ENCODE data around the gene SMG1. TPM values are rescaled to one million over a fixed set of nuclear protein-coding genes. Genes with fewer than 3 reads are reported as not detected.
"Not testable (repeated sequence)": the region's sequence is repeated elsewhere in the genome, so short reads cannot be mapped to it uniquely, and the experiment has no call there.

The SMG1 gene
- total RNA-seq, 2 experiments from 2014 or later: 111 to 147 TPM

DNA sequence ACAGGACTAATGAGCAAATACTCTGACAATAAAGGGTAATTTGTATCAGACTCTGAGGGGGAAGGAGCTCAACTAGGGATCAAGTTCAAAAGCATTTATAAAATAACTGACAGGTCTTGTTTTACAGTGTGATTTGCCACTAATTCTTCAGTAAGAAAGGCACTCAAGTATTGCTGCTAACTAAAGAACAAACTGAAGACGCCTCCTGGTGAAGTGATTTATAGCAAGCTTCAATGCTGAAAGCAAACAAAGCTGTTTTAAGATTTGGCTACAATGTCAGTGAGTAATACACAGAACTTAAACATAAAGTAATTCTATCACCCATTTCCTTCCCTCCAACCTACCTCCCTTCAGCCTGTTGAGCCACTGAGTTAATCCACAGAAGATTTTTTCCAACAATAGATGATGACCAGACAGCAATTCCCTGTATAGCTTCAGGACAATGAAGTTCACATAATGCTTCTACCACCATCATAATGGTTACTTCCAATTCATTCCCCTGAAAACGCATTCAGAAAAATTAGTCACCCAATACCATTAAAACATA is 59.9 kb downstream of the SMG1 start:
- H3K9me3 Mint-ChIP-seq (ENCODE audit: low read depth); H3K27ac Mint-ChIP-seq; DNase-seq; H3K4me3 Mint-ChIP-seq; ATAC-seq; H3K27me3 Mint-ChIP-seq; CTCF ChIA-PET: not testable (repeated sequence)
- peaks cover 38% of the 10 kb centered on the region for H3K36me3 Mint-ChIP-seq
- H3K4me1 Mint-ChIP-seq: peaks cover 12% of the 10 kb centered on the region

DNA sequence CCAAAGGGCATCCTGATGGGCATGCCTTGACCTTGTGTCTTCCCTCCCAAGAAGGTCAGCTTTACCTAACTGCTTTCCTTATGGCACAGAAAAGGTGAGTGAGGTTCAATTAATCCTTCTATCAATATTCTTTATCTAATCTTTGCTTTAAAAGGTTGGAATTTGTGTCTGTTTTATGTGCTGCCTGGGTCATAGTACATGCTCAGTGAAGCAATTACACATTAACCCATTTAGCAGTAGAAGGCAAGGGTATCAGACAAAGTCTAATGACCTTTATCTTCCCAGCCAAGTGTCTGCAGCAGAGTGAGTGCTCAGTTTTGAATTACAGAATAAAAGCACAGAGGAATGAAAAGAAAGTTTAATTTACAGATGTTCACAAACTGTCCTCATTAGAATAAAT is 63.3 kb downstream of the SMG1 start:
- DNase-seq; CTCF ChIA-PET; H3K4me3 Mint-ChIP-seq; ATAC-seq; H3K9me3 Mint-ChIP-seq (ENCODE audit: low read depth); H3K27me3 Mint-ChIP-seq: not testable (repeated sequence)
- H3K27ac Mint-ChIP-seq: peak overlapping the region; percentile 9
- peaks cover 35% of the 10 kb centered on the region for H3K36me3 Mint-ChIP-seq
- H3K4me1 Mint-ChIP-seq: peaks cover 14% of the 10 kb centered on the region

DNA sequence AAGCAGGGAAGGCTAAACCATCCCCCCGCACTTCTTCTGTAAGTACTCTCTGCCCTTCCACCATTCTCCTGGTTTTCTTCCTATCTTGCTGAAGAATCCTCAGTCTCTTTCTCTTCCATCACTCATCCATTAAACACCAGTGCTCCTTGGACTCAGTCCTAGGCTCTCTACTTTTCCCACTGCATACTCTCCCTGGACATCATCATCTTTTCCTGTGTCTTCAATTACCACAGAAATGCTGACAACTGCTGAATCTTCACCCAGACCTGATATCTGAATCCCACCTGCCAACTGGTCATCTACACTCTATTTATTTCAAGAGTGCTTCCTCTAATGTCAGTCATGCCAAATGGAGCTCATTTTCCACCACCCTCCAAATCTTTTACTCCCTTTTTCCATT is 71.0 kb downstream of the SMG1 start:
- Mint-ChIP-seq H3K27me3 (no peaks in the 10 kb centered on the region), H3K4me3 (no peak overlapping the region), H3K9me3 (ENCODE audit: low read depth) (no peaks in the 10 kb centered on the region), H3K27ac (peak overlapping the region; percentile 20), H3K36me3 (peaks cover 53% of the 10 kb centered on the region), H3K4me1 (peaks cover 2% of the 10 kb centered on the region)
- no peak for DNase-seq
- CTCF ChIA-PET: no interaction called here
- no peak for ATAC-seq

DNA sequence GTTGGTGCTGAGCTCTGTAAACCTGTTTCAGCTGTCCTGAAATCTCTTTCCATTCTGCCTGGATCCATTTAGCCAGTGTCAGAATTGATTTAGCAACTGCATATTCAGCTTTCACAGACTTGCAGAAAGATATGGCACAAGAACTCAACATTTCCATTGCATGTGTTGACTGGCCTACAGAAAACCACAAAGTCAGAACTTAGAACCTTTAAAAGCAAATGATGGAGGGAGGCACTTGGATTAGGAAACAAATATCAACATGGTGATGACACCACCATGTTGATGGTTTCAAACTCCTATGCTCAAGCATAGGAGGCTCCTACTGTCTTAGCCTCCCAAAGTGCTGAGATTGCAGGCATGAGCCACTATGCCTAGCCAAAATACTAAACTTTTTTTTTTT is 72.5 kb downstream of the SMG1 start:
- H3K27me3 Mint-ChIP-seq: no peaks in the 10 kb centered on the region
- DNase-seq (no peak), ATAC-seq (peak; percentile 33)
- H3K4me3 Mint-ChIP-seq: no peak overlapping the region
- peak overlapping the region; percentile 33 for H3K27ac Mint-ChIP-seq
- peaks cover 2% of the 10 kb centered on the region for H3K4me1 Mint-ChIP-seq
- H3K36me3 Mint-ChIP-seq: peaks cover 59% of the 10 kb centered on the region
- no peaks in the 10 kb centered on the region for H3K9me3 Mint-ChIP-seq (ENCODE audit: low read depth)
- CTCF ChIA-PET: no interaction called here

DNA sequence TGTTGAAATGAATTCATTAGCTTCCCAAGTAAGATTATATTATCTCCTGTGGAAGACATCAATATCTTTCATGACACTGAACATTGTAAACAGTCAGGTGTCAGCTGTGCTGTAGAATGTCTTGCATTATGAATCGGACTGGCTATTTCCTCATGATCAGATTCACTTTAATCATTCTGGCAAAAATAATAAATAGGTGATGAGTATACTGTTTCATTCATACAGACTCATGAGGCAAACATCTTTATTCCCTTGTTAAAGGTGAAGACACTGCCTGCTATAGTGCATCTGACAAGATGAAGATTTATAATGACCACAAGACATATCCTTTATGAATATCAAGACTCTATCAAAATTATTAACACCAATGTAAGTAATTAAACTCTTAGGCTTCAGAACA is 73.6 kb downstream of the SMG1 start:
- no peaks in the 10 kb centered on the region for H3K27me3 Mint-ChIP-seq
- no peak for DNase-seq
- ATAC-seq: no peak
- H3K4me1 Mint-ChIP-seq: peaks cover 2% of the 10 kb centered on the region
- peaks cover 55% of the 10 kb centered on the region for H3K36me3 Mint-ChIP-seq
- H3K27ac Mint-ChIP-seq: peak overlapping the region; percentile 31
- H3K4me3 Mint-ChIP-seq: no peak overlapping the region
- no peaks in the 10 kb centered on the region for H3K9me3 Mint-ChIP-seq (ENCODE audit: low read depth)
- CTCF ChIA-PET: no interaction called here

DNA sequence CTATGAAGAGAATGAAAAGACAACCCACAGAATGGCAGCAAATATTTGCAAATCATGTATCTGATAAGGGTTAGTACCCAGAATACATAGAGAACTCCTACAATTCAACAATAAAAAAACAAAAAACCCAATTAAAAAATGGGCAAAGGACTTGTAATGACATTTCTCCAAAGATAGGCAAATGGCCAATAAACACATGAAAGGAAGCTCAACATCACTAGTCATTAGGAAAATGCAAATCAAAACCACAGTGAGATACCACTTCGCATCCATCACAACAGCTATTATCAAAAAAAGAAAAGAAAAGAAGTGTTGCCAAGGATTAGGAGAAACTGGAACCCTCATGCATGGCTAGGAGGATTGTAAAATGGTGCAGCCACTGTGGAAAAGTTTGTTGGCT is 79.8 kb downstream of the SMG1 start:
- no peaks in the 10 kb centered on the region for H3K27me3 Mint-ChIP-seq
- DNase-seq (no peak), ATAC-seq (no peak)
- H3K4me1 Mint-ChIP-seq: no peaks in the 10 kb centered on the region
- H3K9me3 Mint-ChIP-seq (ENCODE audit: low read depth): no peaks in the 10 kb centered on the region
- CTCF ChIA-PET: interaction anchor here (1.0 to 1.7 kb wide), 2 partner anchors 13 to 45 kb away, joined by 3 to 5 read pairs; partner anchors contain the start of gene ARL6IP1
- H3K27ac Mint-ChIP-seq: no peak overlapping the region
- H3K4me3 Mint-ChIP-seq: no peak overlapping the region
- H3K36me3 Mint-ChIP-seq: peaks cover 61% of the 10 kb centered on the region

DNA sequence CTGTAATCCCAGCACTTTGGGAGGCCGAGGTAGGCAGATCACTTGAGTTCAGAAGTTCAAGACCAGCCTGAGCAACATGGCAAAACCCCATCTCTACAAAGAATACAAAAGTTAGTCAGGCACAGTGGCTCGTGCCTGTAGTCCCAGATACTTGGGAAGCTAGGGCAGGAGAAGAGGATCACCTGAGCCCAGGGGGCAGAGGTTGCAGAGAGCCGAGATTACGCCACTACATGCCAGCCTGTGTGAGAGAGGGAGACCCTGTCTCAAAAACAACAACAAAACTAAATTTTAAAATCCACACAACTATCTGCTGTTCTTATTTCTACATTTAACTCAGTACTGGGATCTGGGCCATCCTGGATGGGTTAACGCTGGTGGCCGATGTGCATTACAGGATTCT is 83.6 kb downstream of the SMG1 start:
- DNase-seq: no peak
- Mint-ChIP-seq H3K36me3 (peaks cover 69% of the 10 kb centered on the region), H3K9me3 (ENCODE audit: low read depth) (no peaks in the 10 kb centered on the region), H3K4me3 (no peak overlapping the region), H3K27me3 (no peaks in the 10 kb centered on the region), H3K27ac (no peak overlapping the region), H3K4me1 (peaks cover 5% of the 10 kb centered on the region)
- CTCF ChIA-PET: interaction anchor here (1.1 kb wide), 1 partner anchor 41 kb away, joined by 4 read pairs; the partner anchor contains the start of gene ARL6IP1
- ATAC-seq: no peak

DNA sequence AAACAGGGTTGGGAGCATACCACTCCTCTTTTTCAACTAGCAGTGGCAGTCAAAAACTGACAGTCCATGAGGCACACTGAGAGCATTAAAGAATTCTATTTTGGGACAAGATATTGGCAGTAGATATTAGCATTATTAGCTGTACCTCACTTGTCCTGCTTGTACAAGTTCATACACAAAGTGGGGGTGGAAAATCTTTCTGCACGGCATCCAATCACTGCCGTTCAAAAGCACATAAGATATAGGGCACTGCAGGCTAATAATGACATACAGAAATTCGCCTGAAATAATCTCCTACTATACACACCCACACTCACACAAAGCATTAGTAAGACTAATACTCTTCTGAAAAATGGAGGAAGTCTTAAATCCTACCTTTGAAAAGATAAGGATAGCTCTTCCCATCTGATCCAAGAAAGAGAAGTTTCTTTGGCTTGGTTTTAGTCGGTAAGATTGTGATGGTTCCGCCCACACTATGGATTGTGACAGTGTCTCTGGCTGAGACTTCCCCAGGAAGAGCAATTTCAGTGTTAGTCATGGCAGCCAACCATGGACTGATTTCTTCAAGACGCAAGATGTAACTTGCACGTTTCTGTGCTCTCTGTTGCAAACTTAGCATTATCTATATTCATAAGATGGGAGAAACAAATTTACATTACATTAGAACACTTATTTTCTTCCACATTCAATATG is 84.2 kb downstream of the SMG1 start:
- Mint-ChIP-seq H3K4me1 (peaks cover 10% of the 10 kb centered on the region), H3K36me3 (peaks cover 69% of the 10 kb centered on the region), H3K9me3 (ENCODE audit: low read depth) (no peaks in the 10 kb centered on the region), H3K27ac (no peak overlapping the region), H3K4me3 (no peak overlapping the region), H3K27me3 (no peaks in the 10 kb centered on the region)
- DNase-seq: no peak
- no peak for ATAC-seq
- CTCF ChIA-PET: interaction anchor here (1.1 kb wide), 1 partner anchor 41 kb away, joined by 4 read pairs; the partner anchor contains the start of gene ARL6IP1

DNA sequence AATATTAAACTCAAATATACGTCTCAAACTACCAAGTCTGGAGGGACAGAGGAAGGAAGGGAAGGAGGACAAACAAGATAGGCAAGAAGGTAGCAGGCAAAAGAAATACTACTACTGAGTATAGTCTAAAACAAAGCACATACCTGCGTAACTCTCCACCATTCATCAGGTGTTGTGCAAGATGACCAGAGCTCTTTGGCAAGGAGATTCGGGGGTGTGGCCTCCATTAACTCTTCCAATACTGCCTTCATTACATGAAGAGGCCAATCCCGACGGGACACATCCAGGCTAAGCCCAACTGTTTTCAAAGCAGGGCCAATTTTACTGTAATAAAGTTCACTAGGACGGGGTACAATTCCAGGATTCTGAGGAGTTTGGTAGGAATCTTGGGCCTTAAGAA is 86.7 kb downstream of the SMG1 start:
- CTCF ChIA-PET: no interaction called here
- ATAC-seq (no peak), DNase-seq (no peak)
- Mint-ChIP-seq H3K27me3 (no peaks in the 10 kb centered on the region), H3K9me3 (ENCODE audit: low read depth) (no peaks in the 10 kb centered on the region), H3K27ac (no peak overlapping the region), H3K4me1 (peaks cover 14% of the 10 kb centered on the region), H3K4me3 (no peak overlapping the region), H3K36me3 (peaks cover 65% of the 10 kb centered on the region)

DNA sequence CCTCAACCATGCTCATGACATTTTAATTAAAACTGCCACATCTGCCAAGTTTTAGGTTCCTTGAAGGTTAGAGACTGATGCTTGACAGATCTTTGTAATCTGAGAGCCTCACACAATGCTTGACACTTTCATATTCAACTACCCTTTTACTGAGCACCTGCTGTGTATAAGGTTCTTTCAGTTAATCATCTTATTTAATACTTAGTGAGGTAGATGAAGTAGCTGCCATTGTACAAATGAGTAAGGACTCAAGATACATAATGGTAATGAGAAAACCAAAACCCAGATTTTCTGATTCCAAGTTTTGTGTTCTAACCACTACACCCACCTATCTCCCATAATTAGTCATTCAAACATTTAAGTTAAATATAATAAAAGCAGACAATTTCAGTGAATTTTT is 89.5 kb downstream of the SMG1 start:
- Mint-ChIP-seq H3K27me3 (no peaks in the 10 kb centered on the region), H3K27ac (peak overlapping the region; percentile 41), H3K4me3 (no peak overlapping the region), H3K36me3 (peaks cover 66% of the 10 kb centered on the region), H3K4me1 (peaks cover 14% of the 10 kb centered on the region), H3K9me3 (ENCODE audit: low read depth) (no peaks in the 10 kb centered on the region)
- CTCF ChIA-PET: interaction anchor here (1.0 to 2.1 kb wide), 2 partner anchors 13 to 35 kb away, joined by 3 to 6 read pairs; partner anchors contain the start of gene ARL6IP1
- no peak for ATAC-seq
- DNase-seq: no peak

DNA sequence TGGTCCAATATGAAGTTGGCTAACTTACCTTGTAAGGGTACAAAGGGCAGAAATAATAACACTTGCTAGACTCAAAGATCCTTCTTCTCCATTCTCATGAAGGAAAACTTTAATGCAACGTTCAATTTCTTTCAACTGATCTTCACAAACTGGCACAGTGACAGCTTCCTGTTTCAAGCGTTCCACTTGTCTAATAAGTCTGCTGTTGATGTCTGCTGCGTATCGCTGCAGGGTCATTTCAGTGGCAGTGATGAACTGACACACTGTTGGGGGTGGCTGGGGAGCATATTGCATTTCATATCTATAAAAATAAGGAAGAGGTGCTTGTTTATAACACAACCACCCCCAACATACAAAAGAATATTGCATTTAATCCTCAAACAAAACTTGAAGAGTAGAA is 91.3 kb downstream of the SMG1 start:
- Mint-ChIP-seq H3K36me3 (peaks cover 64% of the 10 kb centered on the region), H3K4me3 (no peak overlapping the region), H3K9me3 (ENCODE audit: low read depth) (no peaks in the 10 kb centered on the region), H3K27me3 (no peaks in the 10 kb centered on the region), H3K27ac (no peak overlapping the region), H3K4me1 (peaks cover 14% of the 10 kb centered on the region)
- DNase-seq (no peak), ATAC-seq (no peak)
- CTCF ChIA-PET: interaction anchor here (1.3 to 2.1 kb wide), 2 partner anchors 14 to 33 kb away, joined by 4 to 6 read pairs; partner anchors contain the start of gene ARL6IP1

DNA sequence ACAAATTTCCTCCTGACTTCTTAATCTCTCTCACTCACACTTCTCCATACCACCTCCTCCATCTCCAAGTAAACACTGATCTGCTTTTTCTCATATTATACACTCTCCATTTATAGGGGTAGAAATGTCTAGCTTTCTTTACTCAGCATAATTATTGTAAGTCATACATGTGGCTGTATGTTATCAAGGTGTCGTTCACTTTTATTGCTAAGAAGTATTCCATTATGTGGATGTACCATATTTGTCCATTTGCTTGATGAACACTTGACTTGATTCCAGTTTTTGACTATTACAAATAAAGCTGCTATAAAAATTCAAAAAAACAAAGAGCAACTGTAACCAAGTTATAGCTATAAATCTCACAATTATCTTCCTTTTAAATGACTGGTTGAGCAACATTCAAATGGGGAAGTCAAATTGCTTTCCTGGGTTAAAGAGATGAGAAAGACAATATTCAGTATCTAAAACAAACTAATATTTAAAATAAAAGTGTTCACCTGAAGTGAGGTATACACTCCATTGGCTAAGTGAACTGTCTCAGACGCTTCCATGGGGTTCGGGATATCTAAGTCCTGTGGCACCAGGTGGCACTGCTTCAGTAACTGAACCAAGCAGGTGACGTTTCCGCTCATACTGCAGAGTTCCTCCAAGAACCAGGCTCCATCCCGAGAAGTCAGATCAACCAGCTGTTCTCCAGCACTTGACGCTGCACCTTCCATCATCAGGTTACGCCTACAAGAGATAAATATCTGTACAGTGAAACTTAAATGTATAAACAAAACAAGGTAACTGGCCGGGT is 92.3 kb downstream of the SMG1 start:
- Mint-ChIP-seq H3K27me3 (no peaks in the 10 kb centered on the region), H3K4me3 (no peak overlapping the region), H3K9me3 (ENCODE audit: low read depth) (no peaks in the 10 kb centered on the region), H3K36me3 (peaks cover 66% of the 10 kb centered on the region), H3K27ac (no peak overlapping the region), H3K4me1 (peaks cover 14% of the 10 kb centered on the region)
- CTCF ChIA-PET: interaction anchor here (1.6 kb wide), 1 partner anchor 12 kb away, joined by 5 read pairs; no protein-coding TSS in a partner anchor
- ATAC-seq (no peak), DNase-seq (no peak)

DNA sequence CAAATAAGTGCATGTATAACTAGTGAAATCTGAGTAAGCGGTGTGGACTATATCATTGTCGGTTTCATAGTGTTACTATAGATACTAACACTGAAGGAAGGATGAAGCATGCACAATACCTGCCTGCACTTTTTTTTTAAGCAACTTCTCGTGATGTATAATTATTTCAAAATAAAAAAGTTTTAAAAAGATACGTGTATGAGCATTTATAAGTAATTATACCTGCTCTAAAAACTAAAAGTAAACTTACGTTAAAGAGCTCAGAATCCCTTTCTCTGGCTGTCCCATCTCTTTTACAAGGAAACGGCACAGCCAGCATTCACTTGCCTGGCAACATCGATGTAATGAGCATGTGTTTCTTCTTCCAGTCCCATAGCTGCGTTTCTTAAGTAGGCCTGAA is 93.6 kb downstream of the SMG1 start:
- no peak for DNase-seq
- peaks cover 66% of the 10 kb centered on the region for H3K36me3 Mint-ChIP-seq

More for the DNA sequence above, 93.6 kb downstream of the SMG1 start:
- Mint-ChIP-seq H3K4me3 (no peak overlapping the region), H3K27ac (no peak overlapping the region), H3K27me3 (no peaks in the 10 kb centered on the region), H3K4me1 (peaks cover 16% of the 10 kb centered on the region), H3K9me3 (ENCODE audit: low read depth) (no peaks in the 10 kb centered on the region)
- ATAC-seq: no peak
- CTCF ChIA-PET: interaction anchor here (1.4 to 1.8 kb wide), 2 partner anchors 15 to 31 kb away, joined by 3 to 5 read pairs; partner anchors contain the start of gene ARL6IP1

Measured in activated CD8-positive, alpha-beta memory T cell treated with anti-CD3 and anti-CD28 coated beads, Interleukin-2, amount 10 ng/mL, durations not matched to agents 7 days and 5 days (primary cell).